Left cardiac atrium (tissue), 4 donors: ENCODE data around the gene COL4A1. TPM values are rescaled to one million over a fixed set of nuclear protein-coding genes. Genes with fewer than 3 reads are reported as not detected.
"Not testable (repeated sequence)": the region's sequence is repeated elsewhere in the genome, so short reads cannot be mapped to it uniquely, and the experiment has no call there.

Source experiments
- ATAC-seq, 2 donors: fragments of 200-7000 bp; cut with Tn5 transposase; one replicate each; pipeline ENCODE4 v1.9.1; 2020; ENCODE audit warnings: mild to moderate bottlenecking in 2 of 2, moderate library complexity in 2 of 2
- DNase-seq: peaks from one replicate; pipeline ENCODE4 v3.0.0-alpha.2; 2020
- intact Hi-C, 2 donors: fragments of 100-400 bp; cut with DNase I; formaldehyde crosslinking; loops; one replicate each; pipeline versions ENCODE4 v1.14.1 to v1.15.1; 2022 to 2023
- total RNA-seq, 2 donors: library from RNA; stranded (reverse); fragmentation: NEBNext Ultra II Directional; extraction: Animal tissue kit (Norgen Biotek cat#: 25700); gene quantifications; one replicate each; pipeline ENCODE4 v1.2.1, GENCODE V29; 2021
- donor health status: DM: no; HTN: yes; CAD: no.
- donor health status: DM: no; HTN: yes; CAD: no; lungs with severe emphysema.
- donor health status: DM: yes; HTN: yes; CAD: no.
- donor health status: Dilated cardiomyopathy.

Gene COL4A1
- total RNA-seq, 2 donors from 2014 or later: 210 to 456 TPM

GRCh38 chr13:110329798-110330461 is 23.0 kb upstream of the COL4A1 start:
- intact Hi-C loops: no loop called here
- no peak for DNase-seq
- ATAC-seq: peak; percentile 28 to 35

- ATAC-seq (no peak), DNase-seq (no peak)
- intact Hi-C loops: no loop called here
These were observed 22.3 kb upstream of the COL4A1 start for GRCh38 chr13:110329258-110329657.

GRCh38 chr13:110328573-110328972 is 21.6 kb upstream of the COL4A1 start:
- intact Hi-C loops: no loop called here
- ATAC-seq (no peak), DNase-seq (no peak)

GRCh38 chr13:110327051-110327721 is 20.2 kb upstream of the COL4A1 start:
- no peak for ATAC-seq
- intact Hi-C loops: no loop called here
- no peak for DNase-seq

DNA sequence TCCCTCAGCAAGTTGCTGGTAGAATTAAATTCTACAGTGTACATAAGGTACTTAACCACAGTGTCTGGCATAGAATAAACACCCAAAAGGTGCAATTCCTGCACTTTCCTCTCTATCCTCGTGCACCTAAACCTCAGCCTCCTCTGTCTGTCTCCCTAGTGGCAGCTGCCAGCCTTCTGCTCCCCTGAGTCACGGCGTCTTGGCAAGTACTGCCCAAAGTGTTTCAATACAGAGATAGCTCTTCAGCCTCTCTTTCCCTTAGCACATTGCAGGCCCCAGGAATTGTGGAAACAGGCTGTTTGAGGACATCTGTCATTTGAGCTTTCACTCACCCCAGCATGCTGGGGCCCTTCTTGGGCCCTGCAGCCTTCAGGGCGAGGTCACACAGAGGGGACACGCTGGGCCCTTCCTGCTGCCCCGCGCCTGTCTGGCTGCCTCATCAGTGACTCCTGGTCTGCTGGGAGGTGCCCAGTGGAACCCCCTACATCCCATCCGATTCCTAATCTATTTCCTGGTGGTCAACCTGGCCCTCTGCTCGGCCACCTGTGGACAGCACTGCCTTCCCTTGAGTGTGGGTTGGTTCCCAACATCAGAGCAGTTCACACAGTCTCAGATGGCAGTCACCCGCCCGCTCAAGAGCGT is 19.4 kb upstream of the COL4A1 start:
- intact Hi-C loops: no loop called here
- DNase-seq (no peak), ATAC-seq (peak; percentile 31 to 57)

GRCh38 chr13:110324026-110324749 is 17.2 kb upstream of the COL4A1 start:
- DNase-seq (no peak), ATAC-seq (no peak)
- intact Hi-C loops: no loop called here

- ATAC-seq: no peak
- DNase-seq: no peak
- intact Hi-C loops: no loop called here
These were observed 16.4 kb upstream of the COL4A1 start for GRCh38 chr13:110323172-110323891.

DNA sequence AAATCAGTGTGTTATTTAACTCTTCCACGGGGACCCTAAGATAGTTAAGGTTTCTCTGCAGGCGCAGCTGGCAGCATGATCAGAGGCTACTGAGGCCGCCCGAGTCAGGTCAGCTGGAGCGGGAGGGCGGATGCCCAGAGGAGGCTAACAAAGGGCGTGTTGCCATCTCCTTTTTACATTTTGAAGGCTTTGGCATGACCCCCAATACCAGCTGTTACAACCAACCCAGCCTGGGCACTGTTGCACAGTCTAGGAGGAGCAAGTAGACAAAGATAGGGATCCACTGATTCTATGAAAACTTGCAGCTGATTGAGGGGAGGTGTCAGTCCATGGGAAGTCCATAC is 15.8 kb upstream of the COL4A1 start:
- DNase-seq (no peak), ATAC-seq (no peak)
- intact Hi-C loops: no loop called here

DNA sequence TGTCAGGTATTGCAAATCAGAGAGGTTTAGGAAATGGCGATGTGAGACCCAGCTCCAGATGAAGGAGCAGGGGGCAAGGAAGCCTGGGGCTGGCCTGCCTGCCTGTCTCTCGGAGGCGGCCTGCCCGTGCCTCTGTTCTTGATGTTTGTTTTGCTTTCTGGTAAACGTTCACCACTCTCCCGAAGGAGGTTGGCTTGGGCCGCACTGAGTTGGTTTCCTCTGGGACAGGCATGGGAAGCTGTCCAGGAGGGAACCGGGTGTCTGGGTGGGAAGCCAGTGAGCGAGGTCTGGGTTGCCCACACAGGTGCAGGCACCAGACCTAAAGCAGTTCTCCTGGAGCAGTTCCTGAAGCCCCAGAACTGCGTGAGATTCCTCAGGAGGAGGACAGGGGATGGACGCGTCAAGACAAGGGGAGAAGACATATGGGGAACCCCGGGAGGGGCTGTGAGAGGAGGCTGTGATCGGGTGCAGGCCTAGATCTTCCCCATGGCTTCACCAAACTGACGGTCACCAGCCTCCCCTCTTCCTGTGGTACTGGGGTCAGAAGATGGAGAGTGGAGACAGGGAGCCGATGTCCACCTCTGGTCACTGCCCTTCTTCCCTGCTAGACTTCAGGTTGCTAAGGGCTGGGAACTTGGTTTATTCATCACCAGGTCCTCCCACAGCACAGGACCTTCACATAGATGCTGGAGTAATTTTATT is 15.3 kb upstream of the COL4A1 start:
- ATAC-seq (no peak), DNase-seq (no peak)
- intact Hi-C loops: no loop called here

DNA sequence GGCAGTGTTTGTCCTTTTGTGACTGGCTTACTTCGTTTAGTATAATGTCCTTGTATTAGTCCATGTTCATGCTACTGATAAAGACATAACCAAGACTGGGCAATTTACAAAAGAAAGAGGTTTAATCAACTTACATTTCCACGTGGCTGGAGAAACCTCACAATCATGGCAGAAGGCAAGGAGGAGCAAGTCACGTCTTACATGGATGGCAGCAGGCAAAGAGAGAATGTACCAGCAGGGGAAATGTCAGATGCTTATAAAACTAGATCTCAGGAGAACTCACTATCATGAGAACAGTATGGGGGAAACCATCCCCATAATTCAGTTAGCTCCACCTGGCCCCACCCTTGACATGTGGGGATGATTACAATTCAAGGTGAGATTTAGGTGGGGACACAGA is 14.6 kb upstream of the COL4A1 start:
- DNase-seq, ATAC-seq, intact Hi-C loops: not testable (repeated sequence)

DNA sequence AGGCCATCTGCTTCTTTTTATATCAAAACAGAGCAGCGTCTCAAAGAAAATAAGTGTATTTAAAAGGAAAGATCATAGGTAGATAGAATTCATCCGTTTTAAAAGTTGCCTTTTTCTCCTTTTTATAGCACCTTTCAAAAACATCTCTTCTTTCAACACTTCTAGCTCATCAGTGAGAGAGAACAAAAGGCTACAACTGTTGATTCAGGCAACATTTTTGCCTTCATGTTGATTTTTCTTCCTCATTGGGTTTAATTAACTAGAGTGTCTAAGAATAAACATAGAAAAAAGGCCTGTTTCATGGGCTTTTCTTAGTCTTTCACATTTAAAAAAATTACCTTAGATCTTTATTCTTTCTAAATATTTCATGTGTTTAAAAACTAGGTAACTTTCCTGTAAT is 13.7 kb upstream of the COL4A1 start:
- intact Hi-C loops: no loop called here
- ATAC-seq: no peak
- DNase-seq: no peak

DNA sequence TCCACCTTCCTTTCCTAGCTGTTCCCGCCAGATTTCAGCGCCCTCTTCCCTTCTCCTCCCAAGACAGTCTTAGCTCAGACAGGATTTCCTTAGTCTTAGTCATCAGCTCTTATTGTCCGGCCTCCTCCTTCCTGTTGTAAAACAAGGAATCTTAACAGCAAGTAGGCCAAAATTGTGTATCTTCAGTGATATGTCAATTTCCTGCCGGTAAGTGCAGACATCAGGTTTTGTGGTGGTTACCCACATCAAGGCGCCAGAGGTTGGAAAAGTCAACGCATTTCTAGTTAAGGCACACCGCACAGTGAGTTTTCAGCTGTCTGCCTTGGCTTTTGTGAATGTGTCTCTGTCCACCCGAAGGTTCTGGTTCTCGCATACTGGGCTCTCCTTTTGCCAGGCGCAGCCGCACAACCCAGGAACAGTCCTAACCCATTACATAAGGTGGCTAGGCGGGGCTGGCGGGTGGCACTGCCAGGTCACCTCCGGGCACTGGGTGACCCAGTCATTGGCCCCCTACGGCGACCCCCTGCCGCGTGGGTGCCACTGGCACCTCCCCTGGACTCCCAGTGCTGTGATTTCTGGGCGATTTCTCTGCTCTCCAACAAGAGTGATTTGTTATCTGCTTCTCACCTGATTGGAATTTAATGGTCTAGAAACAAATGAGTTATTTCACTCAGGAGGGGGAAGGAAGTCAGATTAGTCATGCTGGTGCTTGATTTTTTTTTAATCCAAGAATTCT is 13.0 kb upstream of the COL4A1 start:
- intact Hi-C loops: no loop called here
- ATAC-seq (peak; percentile 38 to 43), DNase-seq (no peak)

- no peak for ATAC-seq
- no peak for DNase-seq
- intact Hi-C loops: no loop called here
These were observed 12.4 kb upstream of the COL4A1 start for GRCh38 chr13:110319397-110319773.

- DNase-seq (no peak), ATAC-seq (no peak)
- intact Hi-C loops: no loop called here
These were observed 12.0 kb upstream of the COL4A1 start for GRCh38 chr13:110318920-110319319.

DNA sequence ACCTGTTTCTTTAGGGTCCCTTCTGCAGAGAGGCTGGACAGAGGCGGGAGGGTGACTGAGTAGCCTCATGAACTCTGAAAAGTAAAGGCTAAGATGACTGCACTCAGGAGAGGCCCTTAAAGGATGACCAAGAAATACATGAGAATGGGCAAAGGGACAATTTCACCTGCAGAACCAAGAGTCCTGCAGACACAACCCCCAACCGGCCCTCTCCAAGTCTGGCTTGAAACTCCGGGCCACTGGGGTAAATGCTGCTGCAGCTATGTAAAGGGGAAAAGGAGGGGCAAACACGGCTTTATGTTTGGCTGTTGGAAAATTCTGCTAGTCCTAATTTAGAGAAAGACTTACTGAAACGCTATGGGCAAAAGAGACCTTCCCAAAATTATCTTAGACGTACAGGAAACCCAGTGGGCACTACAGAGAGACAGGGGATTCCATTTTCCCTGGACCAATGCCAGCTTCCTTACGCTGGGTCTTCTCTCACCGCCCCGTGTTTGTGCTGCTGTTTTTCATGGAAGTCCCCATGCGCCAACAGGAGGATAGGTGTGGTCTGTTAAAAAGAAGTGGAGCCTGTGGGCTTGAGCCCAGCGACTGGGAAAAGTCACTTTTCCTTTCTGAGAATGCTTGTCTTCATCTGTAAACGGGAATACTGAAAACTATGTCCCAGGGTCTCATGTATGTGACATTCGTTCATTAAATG is 10.7 kb upstream of the COL4A1 start:
- intact Hi-C loops: no loop called here
- ATAC-seq (no peak), DNase-seq (no peak)

GRCh38 chr13:110317093-110317492 is 10.1 kb upstream of the COL4A1 start:
- DNase-seq (no peak), ATAC-seq (no peak)
- intact Hi-C loops: no loop called here

- ATAC-seq: no peak
- DNase-seq: no peak
- intact Hi-C loops: no loop called here
These were observed 9.2 kb upstream of the COL4A1 start for GRCh38 chr13:110316196-110316595.
